Measurements from ENCODE around the gene FAM210B.
"Not testable (repeated sequence)": the region's sequence is repeated elsewhere in the genome, so short reads cannot be mapped to it uniquely, and the experiment has no call there.

The FAM210B gene

GRCh38 chr20:56390396-56390795, 31.6 kb downstream of the FAM210B start:
- H3K36me3 ChIP-seq (ENCODE audit: control insufficient read depth in 4 of 4, insufficient read depth in 4 of 4, low read length in 3 of 4), result peaks cover 6 to 40% (median 19%) of the 10 kb centered on the region in 4 experiments
- H3K4me1 ChIP-seq (ENCODE audit: control extremely low read depth in 1 of 4, control insufficient read depth in 4 of 4, insufficient read depth in 4 of 4, low read length in 3 of 4), result peaks cover 17 to 28% (median 18%) of the 10 kb centered on the region in 4 experiments
- H3K4me3 ChIP-seq (ENCODE audit: control insufficient read depth in 1 of 7, extremely low read depth in 1 of 7, insufficient read depth in 4 of 7, low read depth in 2 of 7, low read length in 6 of 7), result peak overlapping the region in 2 of 7 experiments; percentile 96 to 99
- POLR2A ChIA-PET, result interaction anchor here (0.7 kb wide), 1 partner anchor 13 kb away, joined by 3 read pairs; no protein-coding TSS in a partner anchor
- CTCF ChIA-PET; H3K9me3 ChIP-seq (ENCODE audit: control extremely low read depth in 1 of 5, control insufficient read depth in 4 of 5, insufficient read depth in 2 of 5, low read depth in 1 of 5, low read length in 4 of 5); H3K27ac ChIP-seq (ENCODE audit: insufficient read depth in 1 of 2, low read depth in 1 of 2, low read length in 2 of 2, poor library complexity in 1 of 2, severe bottlenecking in 2 of 2); H3K27me3 ChIP-seq (replicated peaks in 2 of 5; ENCODE audit: control insufficient read depth in 4 of 5, insufficient read depth in 5 of 5, low read length in 4 of 5); DNase-seq: not testable (repeated sequence)
- WGBS (ENCODE audit: insufficient coverage), result 100% methylated on average over 6 of the region's 9 CpGs

- H3K36me3 ChIP-seq (ENCODE audit: control insufficient read depth in 4 of 4, insufficient read depth in 4 of 4, low read length in 3 of 4), result peaks cover 7 to 42% (median 23%) of the 10 kb centered on the region in 4 experiments
- H3K9me3 ChIP-seq (ENCODE audit: control extremely low read depth in 1 of 5, control insufficient read depth in 4 of 5, insufficient read depth in 2 of 5, low read depth in 1 of 5, low read length in 4 of 5), result no peaks in the 10 kb centered on the region
- CTCF ChIA-PET, result no interaction called here
- peaks cover 17 to 28% (median 18%) of the 10 kb centered on the region in 4 experiments for H3K4me1 ChIP-seq (ENCODE audit: control extremely low read depth in 1 of 4, control insufficient read depth in 4 of 4, insufficient read depth in 4 of 4, low read length in 3 of 4)
- H3K27me3 ChIP-seq (replicated peaks in 2 of 5; ENCODE audit: control insufficient read depth in 4 of 5, insufficient read depth in 5 of 5, low read length in 4 of 5), result no peaks in the 10 kb centered on the region
- H3K27ac ChIP-seq (ENCODE audit: insufficient read depth in 1 of 2, low read depth in 1 of 2, low read length in 2 of 2, poor library complexity in 1 of 2, severe bottlenecking in 2 of 2), result peak overlapping the region in 1 of 2 experiments; percentile 95
- DNase-seq, result no peak
- POLR2A ChIA-PET, result interaction anchor here (0.7 kb wide), 1 partner anchor 14 kb away, joined by 3 read pairs; no protein-coding TSS in a partner anchor
- 40% methylated on average over 9 of the region's 10 CpGs for WGBS (ENCODE audit: insufficient coverage)
- peak overlapping the region in 6 of 7 experiments; percentile 94 to 99 (median 97) for H3K4me3 ChIP-seq (ENCODE audit: control insufficient read depth in 1 of 7, extremely low read depth in 1 of 7, insufficient read depth in 4 of 7, low read depth in 2 of 7, low read length in 6 of 7)
These were observed 32.3 kb downstream of the FAM210B start for GRCh38 chr20:56391037-56391436.

- Histone ChIP-seq H3K27ac (ENCODE audit: insufficient read depth in 1 of 2, low read depth in 1 of 2, low read length in 2 of 2, poor library complexity in 1 of 2, severe bottlenecking in 2 of 2) (peak overlapping the region; percentile 92 to 95), H3K27me3 (replicated peaks in 2 of 5; ENCODE audit: control insufficient read depth in 4 of 5, insufficient read depth in 5 of 5, low read length in 4 of 5) (no peaks in the 10 kb centered on the region), H3K4me1 (ENCODE audit: control extremely low read depth in 1 of 4, control insufficient read depth in 4 of 4, insufficient read depth in 4 of 4, low read length in 3 of 4) (peaks cover 17 to 28% (median 18%) of the 10 kb centered on the region in 4 experiments), H3K36me3 (ENCODE audit: control insufficient read depth in 4 of 4, insufficient read depth in 4 of 4, low read length in 3 of 4) (peaks cover 7 to 40% (median 25%) of the 10 kb centered on the region in 4 experiments), H3K9me3 (ENCODE audit: control extremely low read depth in 1 of 5, control insufficient read depth in 4 of 5, insufficient read depth in 2 of 5, low read depth in 1 of 5, low read length in 4 of 5) (no peaks in the 10 kb centered on the region), H3K4me3 (ENCODE audit: control insufficient read depth in 1 of 7, extremely low read depth in 1 of 7, insufficient read depth in 4 of 7, low read depth in 2 of 7, low read length in 6 of 7) (peak overlapping the region; percentile 75 to 99 (median 97))
- ChIA-PET CTCF (interaction anchor here (0.8 to 1.5 kb wide), 3 partner anchors 8 to 18 kb away, joined by 3 to 4 read pairs (median 3); no protein-coding TSS in a partner anchor), POLR2A (interaction anchor here (0.6 to 1.1 kb wide), 3 partner anchors 16 to 77 kb away, joined by 3 to 4 read pairs (median 4); partner anchors contain the start of genes CASS4 and RTF2)
- WGBS (ENCODE audit: insufficient coverage), result 0% methylated on average over 29 of the region's 29 CpGs
- DNase-seq, result no peak
These were observed 32.9 kb downstream of the FAM210B start for GRCh38 chr20:56391596-56392131.

GRCh38 chr20:56392132-56392880, 33.5 kb downstream of the FAM210B start, which contains the start of the genes AURKA and CSTF1:
Gene AURKA, minus strand, starts transcription at chr20:56392215. Its CDS starts 4,018 bp downstream, at chr20:56388197.
Gene CSTF1, plus strand, starts transcription at chr20:56392645. Its CDS starts 2,908 bp downstream, at chr20:56395553.
- Histone ChIP-seq H3K36me3 (ENCODE audit: control insufficient read depth in 4 of 4, insufficient read depth in 4 of 4, low read length in 3 of 4) (peaks cover 12 to 45% (median 29%) of the 10 kb centered on the region in 4 experiments), H3K4me3 (ENCODE audit: control insufficient read depth in 1 of 7, extremely low read depth in 1 of 7, insufficient read depth in 4 of 7, low read depth in 2 of 7, low read length in 6 of 7) (peak within 1 kb of the TSS; percentile 75 to 99 (median 97)), H3K27ac (ENCODE audit: insufficient read depth in 1 of 2, low read depth in 1 of 2, low read length in 2 of 2, poor library complexity in 1 of 2, severe bottlenecking in 2 of 2) (peak within 1 kb of the TSS; percentile 92 to 95), H3K27me3 (replicated peaks in 2 of 5; ENCODE audit: control insufficient read depth in 4 of 5, insufficient read depth in 5 of 5, low read length in 4 of 5) (no peaks in the 10 kb centered on the region), H3K4me1 (ENCODE audit: control extremely low read depth in 1 of 4, control insufficient read depth in 4 of 4, insufficient read depth in 4 of 4, low read length in 3 of 4) (peaks cover 17 to 28% (median 18%) of the 10 kb centered on the region in 4 experiments), H3K9me3 (ENCODE audit: control extremely low read depth in 1 of 5, control insufficient read depth in 4 of 5, insufficient read depth in 2 of 5, low read depth in 1 of 5, low read length in 4 of 5) (no peaks in the 10 kb centered on the region)
- POLR2A ChIA-PET, result interaction anchor here (0.6 to 1.1 kb wide), 3 partner anchors 17 to 76 kb away, joined by 3 to 4 read pairs (median 4); partner anchors contain the start of genes CASS4 and RTF2
- 0% methylated on average over 50 of the region's 53 CpGs for WGBS (ENCODE audit: insufficient coverage)
- CTCF ChIA-PET, result interaction anchor here (0.6 to 1.5 kb wide), 6 partner anchors 9 to 123 kb away, joined by 3 to 4 read pairs (median 3); no protein-coding TSS in a partner anchor
- DNase-seq, result peak; percentile 99 to 100 (median 100)

GRCh38 chr20:56392881-56393482, 34.2 kb downstream of the FAM210B start:
- POLR2A ChIA-PET, result interaction anchor here (0.7 to 1.1 kb wide), 3 partner anchors 17 to 76 kb away, joined by 3 to 4 read pairs (median 4); partner anchors contain the start of genes CASS4 and RTF2
- 0% methylated on average over 9 of the region's 18 CpGs for WGBS (ENCODE audit: insufficient coverage)
- H3K9me3 ChIP-seq (ENCODE audit: control extremely low read depth in 1 of 5, control insufficient read depth in 4 of 5, insufficient read depth in 2 of 5, low read depth in 1 of 5, low read length in 4 of 5), result no peaks in the 10 kb centered on the region

GRCh38 chr20:56393653-56394052, 34.9 kb downstream of the FAM210B start:
- H3K27me3 ChIP-seq (replicated peaks in 2 of 5; ENCODE audit: control insufficient read depth in 4 of 5, insufficient read depth in 5 of 5, low read length in 4 of 5), result no peaks in the 10 kb centered on the region
- ChIA-PET POLR2A (interaction anchor here (0.7 kb wide), 1 partner anchor 19 kb away, joined by 3 read pairs; the partner anchor contains the start of gene CASS4), CTCF (interaction anchor here (0.7 to 1.8 kb wide), 3 partner anchors 12 to 100 kb away, joined by 3 to 4 read pairs (median 3); partner anchors contain the start of gene CASS4)
- peaks cover 12 to 49% (median 33%) of the 10 kb centered on the region in 4 experiments for H3K36me3 ChIP-seq (ENCODE audit: control insufficient read depth in 4 of 4, insufficient read depth in 4 of 4, low read length in 3 of 4)
- peaks cover 17 to 28% (median 18%) of the 10 kb centered on the region in 4 experiments for H3K4me1 ChIP-seq (ENCODE audit: control extremely low read depth in 1 of 4, control insufficient read depth in 4 of 4, insufficient read depth in 4 of 4, low read length in 3 of 4)
- no peak for DNase-seq
- 88% methylated on average over 7 of the region's 8 CpGs for WGBS (ENCODE audit: insufficient coverage)
- peak overlapping the region in 1 of 2 experiments; percentile 95 for H3K27ac ChIP-seq (ENCODE audit: insufficient read depth in 1 of 2, low read depth in 1 of 2, low read length in 2 of 2, poor library complexity in 1 of 2, severe bottlenecking in 2 of 2)
- peak overlapping the region in 5 of 7 experiments; percentile 94 to 99 (median 97) for H3K4me3 ChIP-seq (ENCODE audit: control insufficient read depth in 1 of 7, extremely low read depth in 1 of 7, insufficient read depth in 4 of 7, low read depth in 2 of 7, low read length in 6 of 7)
- H3K9me3 ChIP-seq (ENCODE audit: control extremely low read depth in 1 of 5, control insufficient read depth in 4 of 5, insufficient read depth in 2 of 5, low read depth in 1 of 5, low read length in 4 of 5), result no peaks in the 10 kb centered on the region

More at GRCh38 chr20:56392881-56393482, 34.2 kb downstream of the FAM210B start:
- H3K4me3 ChIP-seq (ENCODE audit: control insufficient read depth in 1 of 7, extremely low read depth in 1 of 7, insufficient read depth in 4 of 7, low read depth in 2 of 7, low read length in 6 of 7), result peak overlapping the region; percentile 75 to 99 (median 97)
- peaks cover 17 to 28% (median 18%) of the 10 kb centered on the region in 4 experiments for H3K4me1 ChIP-seq (ENCODE audit: control extremely low read depth in 1 of 4, control insufficient read depth in 4 of 4, insufficient read depth in 4 of 4, low read length in 3 of 4)
- no peaks in the 10 kb centered on the region for H3K27me3 ChIP-seq (replicated peaks in 2 of 5; ENCODE audit: control insufficient read depth in 4 of 5, insufficient read depth in 5 of 5, low read length in 4 of 5)
- CTCF ChIA-PET, result interaction anchor here (1.0 to 1.8 kb wide), 5 partner anchors 11 to 122 kb away, joined by 3 to 4 read pairs (median 3); no protein-coding TSS in a partner anchor
- H3K27ac ChIP-seq (ENCODE audit: insufficient read depth in 1 of 2, low read depth in 1 of 2, low read length in 2 of 2, poor library complexity in 1 of 2, severe bottlenecking in 2 of 2), result peak overlapping the region; percentile 92 to 95
- H3K36me3 ChIP-seq (ENCODE audit: control insufficient read depth in 4 of 4, insufficient read depth in 4 of 4, low read length in 3 of 4), result peaks cover 16 to 47% (median 33%) of the 10 kb centered on the region in 4 experiments
- peak in 2 of 3 donors; percentile 34 to 39 for DNase-seq

Data from common myeloid progenitor, CD34-positive (primary cell).